ENCODE data around the gene CORO1A.
"Not testable (repeated sequence)": the region's sequence is repeated elsewhere in the genome, so short reads cannot be mapped to it uniquely, and the experiment has no call there.

Gene CORO1A

GRCh38 chr16:30206252-30206651 is 22.9 kb downstream of the CORO1A start:
- DNase-seq, result not testable (repeated sequence)

- not testable (repeated sequence) for DNase-seq
These were observed 23.8 kb downstream of the CORO1A start for GRCh38 chr16:30207063-30207704.

- DNase-seq, result not testable (repeated sequence)
These were observed 25.6 kb downstream of the CORO1A start for GRCh38 chr16:30209032-30209431.

- not testable (repeated sequence) for DNase-seq
These were observed 28.0 kb downstream of the CORO1A start for GRCh38 chr16:30211414-30211813.

GRCh38 chr16:30217082-30217481 is 33.7 kb downstream of the CORO1A start:
- DNase-seq, result not testable (repeated sequence)
